Retinal pigment epithelial cell (primary cell): ENCODE data around the gene ATP6AP1.
"Not testable (repeated sequence)": the region's sequence is repeated elsewhere in the genome, so short reads cannot be mapped to it uniquely, and the experiment has no call there.

Experiments
- DNase-seq: peaks from one replicate; pipeline ENCODE4 v3.0.0-alpha.2; 2010; ENCODE audit warnings: low read depth
- H3K4me3 ChIP-seq: 2 replicates; pipeline ENCODE4 v1.5.1; 2011; ENCODE audit warnings: mild to moderate bottlenecking, low read length, control low read depth, moderate library complexity
- TF ChIP-seq, protein P1 (sequence below): conservative IDR thresholded peaks from 2 replicates; pipeline ENCODE4 v1.5.1; 2011; ENCODE audit warnings: low read depth, low read length, control low read depth, inconsistent platforms

Gene ATP6AP1

DNA sequence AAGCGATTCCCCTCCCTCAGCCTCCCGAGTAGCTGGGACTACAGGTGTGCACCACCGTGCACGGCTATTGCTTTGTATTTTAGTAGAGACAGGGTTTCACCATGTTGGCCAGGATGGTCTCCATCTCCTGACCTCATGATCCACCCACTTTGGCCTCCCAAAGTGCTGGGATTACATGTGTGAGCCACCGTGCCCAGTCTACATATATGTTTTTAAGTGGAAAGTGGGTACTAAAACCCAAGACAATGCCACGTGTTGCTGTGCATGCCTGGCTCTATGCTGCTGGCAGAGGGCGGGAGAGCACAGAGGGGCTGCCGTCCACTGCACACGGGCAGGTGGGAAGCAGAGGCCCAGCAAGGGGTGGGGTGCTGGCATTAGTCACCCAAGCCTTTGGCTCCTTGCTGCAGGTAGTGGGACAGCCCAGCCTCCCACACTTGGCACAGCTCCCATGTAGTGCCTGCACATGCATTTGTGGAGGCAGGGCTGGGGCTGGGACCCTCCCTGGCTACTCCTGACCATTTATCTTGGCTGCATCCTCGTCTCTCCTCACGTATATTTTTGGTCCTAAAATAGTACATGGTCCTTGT lies 45.9 kb upstream of the ATP6AP1 start:
- H3K4me3 ChIP-seq: no peak overlapping the region
- TF ChIP-seq, protein P1, sequence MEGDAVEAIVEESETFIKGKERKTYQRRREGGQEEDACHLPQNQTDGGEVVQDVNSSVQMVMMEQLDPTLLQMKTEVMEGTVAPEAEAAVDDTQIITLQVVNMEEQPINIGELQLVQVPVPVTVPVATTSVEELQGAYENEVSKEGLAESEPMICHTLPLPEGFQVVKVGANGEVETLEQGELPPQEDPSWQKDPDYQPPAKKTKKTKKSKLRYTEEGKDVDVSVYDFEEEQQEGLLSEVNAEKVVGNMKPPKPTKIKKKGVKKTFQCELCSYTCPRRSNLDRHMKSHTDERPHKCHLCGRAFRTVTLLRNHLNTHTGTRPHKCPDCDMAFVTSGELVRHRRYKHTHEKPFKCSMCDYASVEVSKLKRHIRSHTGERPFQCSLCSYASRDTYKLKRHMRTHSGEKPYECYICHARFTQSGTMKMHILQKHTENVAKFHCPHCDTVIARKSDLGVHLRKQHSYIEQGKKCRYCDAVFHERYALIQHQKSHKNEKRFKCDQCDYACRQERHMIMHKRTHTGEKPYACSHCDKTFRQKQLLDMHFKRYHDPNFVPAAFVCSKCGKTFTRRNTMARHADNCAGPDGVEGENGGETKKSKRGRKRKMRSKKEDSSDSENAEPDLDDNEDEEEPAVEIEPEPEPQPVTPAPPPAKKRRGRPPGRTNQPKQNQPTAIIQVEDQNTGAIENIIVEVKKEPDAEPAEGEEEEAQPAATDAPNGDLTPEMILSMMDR: no peak
- DNase-seq: no peak

DNA sequence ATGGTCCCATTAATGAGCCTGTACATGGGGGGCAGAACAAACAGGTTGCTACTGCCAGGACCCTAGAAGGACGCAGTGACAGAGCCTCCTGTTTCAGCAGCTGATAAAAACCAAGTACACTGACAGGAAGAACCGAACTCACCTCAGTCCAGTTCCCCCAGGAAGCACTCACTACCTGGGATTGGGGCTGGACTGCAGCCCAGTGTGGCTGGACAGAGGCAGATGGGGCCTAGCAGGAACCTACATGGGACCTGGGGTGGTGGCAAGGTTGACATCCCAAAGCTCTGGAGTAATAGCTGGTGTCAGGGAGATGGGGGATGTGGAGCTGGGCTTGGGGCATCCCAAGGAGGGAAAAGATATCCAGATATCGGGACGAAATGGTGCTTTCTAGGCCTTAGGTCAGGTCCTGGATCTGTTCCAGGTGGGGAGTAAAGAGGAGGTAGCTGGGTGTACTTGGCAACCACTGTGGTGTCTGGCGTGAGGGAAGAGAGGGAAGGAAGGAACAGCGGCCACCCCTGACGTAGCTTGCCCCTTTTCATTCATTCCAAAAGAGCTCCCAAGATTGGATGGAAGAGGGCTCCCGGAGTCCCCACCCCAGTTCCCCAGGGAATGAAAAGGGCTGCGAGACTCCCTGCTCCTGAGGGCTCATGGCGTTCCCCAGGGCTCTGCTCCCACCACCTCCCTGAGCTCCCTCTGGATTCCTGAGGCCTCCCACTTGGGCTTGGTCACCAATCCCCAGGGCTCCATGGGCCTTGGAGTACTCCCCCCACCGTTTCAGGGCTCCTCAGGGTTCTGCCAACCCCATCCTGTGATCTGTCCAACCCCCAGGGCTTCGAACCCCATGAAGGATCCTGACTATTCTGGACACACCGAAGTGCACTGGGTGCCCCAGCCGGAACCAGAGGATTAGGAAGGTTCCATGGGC lies 44.9 kb upstream of the ATP6AP1 start:
- TF ChIP-seq, protein P1: no peak
- H3K4me3 ChIP-seq: no peak overlapping the region
- DNase-seq: no peak

DNA sequence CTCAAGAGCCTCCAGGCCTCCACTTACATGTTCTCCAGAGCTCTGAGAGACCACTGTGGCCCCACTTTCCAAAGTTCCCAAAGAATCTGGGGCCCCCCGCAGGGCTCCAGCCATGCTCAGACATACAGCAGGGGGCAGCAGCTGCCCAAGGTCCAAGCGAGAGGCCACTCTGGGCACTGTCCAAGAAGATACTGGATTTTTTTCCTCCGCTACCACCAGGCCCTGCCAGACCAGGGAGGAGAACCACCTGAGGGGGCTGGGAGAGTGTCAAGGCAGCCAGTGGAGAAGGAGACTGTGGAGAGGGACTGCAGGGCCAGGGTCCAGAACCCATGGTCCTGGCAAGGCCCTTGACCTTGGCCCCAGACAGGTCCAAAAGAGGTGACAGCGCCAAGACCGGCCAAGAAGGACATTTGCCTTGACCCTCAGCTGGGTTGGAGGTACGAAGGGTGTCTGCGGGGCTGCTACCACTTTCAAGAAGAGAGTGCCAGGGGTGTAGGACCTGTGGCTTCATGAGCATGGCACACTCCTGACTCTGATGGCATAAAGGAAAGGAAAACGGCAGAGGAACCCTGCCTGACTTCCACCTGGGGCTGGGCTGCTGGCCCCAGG lies 44.1 kb upstream of the ATP6AP1 start:
- no peak overlapping the region for H3K4me3 ChIP-seq
- TF ChIP-seq, protein P1: peak; percentile 47
- DNase-seq: no peak

DNA sequence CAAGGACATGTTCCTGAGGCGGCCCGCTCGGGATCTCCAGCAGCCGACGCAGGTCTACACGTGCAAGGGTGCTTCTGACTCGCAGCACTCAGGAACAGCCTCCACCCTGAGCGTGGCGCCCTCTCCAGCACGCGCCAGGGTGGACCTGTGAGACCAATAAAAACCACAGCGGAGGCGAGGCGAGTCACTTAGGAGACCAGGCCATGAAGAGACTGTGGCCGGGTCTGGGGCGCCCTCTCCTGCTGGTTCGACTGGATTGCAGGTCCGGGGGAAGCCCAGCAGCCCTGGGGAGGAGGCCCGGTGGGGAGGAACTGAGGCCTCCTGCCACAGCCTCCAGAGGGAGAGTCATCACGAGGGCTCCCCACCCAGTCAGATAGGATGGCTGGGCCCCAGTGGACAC lies 40.4 kb upstream of the ATP6AP1 start:
- DNase-seq, H3K4me3 ChIP-seq: not testable (repeated sequence)

DNA sequence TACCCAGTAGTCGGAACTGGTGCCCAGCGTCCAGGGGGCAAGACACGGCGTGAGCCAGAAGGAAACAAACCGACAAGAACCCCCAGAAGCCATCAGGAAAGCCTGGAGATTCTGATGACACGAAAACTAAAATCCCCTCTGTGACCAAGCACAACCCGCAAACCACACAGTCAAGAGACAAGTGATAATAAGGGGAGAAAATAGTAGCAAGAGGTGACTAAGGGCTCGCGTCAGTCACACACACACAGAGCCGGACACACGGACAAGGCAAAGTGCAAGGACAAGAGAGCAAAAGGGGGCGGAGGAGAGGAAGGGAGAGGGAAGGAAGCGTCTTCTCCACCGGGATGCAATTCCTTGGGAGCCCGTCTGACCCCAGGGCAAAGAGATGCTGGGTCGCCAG lies 39.8 kb upstream of the ATP6AP1 start:
- not testable (repeated sequence) for H3K4me3 ChIP-seq, DNase-seq

DNA sequence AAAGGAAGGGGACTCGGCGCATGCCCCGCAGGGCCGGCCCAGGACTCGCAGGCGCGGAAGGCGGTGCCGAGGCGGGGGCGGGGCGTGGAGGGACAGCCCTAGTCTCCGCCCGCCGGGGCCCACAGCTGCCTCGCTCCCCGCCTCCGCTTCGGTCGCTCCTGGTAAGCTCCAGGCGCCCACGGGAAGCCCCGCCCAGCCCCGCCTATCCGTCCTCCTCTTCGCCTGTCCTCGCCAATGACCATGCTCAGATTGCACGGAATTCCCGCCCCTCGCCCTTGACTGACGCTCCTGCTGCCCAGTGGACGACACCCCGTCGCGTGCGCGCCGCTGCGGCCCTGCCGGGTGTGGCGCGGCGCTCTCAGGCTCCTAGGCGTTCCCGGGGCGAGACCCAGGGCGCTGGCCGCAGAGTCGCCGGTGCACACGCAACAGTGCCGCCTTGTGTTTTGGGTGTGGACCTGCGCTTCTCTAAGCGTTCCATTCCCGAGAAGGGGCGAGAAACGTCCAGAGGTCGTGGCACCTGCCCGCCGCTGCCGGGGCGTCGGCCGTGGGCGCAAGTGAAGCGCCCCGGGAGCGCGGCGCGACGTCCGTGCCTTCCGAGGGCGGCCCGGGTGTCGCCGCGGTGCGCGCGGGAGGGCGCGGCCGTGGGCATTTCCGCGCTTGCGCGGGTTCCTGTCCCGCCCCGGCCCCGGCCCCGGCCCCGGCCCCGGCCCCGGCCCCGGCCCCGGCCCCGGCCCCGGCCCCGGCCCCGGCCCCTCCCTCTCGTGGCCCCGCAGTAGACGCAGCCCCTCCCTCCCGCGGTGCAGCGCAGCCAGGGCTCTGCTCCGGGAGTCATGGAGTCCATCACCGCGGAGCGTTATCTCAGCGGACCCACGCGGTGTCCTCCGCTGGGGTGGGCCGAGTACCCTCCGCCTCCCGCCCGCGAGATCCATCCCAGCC lies 38.4 kb upstream of the ATP6AP1 start:
- DNase-seq, H3K4me3 ChIP-seq: not testable (repeated sequence)

DNA sequence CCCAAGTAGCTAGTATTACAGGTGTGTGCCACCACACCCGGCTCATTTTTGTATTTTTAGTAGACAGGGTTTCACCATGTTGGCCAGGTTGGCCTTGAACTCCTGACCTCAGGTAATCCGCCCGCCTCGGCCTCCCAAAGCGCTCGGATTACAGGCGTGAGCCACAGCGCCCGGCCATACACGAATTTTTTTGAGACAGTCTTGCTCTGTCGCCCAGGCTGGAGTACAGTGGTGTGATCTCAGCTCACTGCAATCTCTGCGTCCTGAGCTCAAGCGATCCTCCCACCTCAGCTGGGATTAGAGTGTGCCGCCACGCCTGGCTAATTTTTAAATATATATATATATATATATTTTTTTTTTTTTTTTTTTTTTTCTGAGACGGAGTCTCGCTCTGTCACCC lies 32.1 kb upstream of the ATP6AP1 start:
- not testable (repeated sequence) for H3K4me3 ChIP-seq, DNase-seq

DNA sequence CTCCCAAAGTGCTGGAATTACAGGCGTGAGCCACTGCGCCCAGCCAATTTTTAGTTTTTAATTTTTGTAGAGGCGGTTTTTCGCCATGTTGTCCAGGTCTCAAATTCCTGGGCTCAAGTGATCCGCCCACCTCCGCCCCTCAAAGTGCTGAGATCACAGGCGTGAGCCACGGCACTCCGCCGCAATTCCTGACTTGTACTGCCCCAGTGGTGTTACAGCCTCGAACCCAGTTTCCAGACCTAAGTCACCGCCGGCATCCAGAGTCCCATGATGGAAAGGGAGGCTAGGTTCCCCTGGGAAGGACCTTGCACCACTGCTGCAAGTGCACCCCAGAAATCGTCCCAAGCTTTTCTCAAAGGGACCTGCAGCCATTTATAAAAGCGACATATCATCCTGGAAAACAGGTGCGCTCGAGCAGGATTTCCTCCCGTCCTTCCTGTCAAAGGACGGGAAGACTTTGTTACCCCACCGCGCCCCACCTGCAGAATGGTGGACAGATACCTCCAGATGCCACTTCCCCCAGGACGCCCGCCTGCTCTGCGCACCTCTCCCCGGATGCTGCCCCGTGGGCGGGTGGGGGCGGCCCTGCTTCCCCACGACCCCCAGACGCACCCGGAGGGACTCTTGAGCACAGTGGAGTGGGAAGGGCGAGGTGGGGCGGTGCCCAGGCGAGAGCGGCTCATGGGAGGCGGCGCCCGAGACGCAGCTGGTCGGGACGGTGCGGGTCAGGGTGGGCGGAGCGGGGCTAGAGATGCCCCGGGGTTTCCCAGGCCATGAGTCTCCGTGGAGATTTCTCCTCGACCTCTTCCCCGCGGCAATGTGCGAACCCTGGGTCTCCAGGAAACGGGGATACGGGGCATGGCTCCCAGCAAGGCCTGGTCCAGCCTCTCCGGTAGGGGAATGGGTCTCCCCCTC lies 31.2 kb upstream of the ATP6AP1 start:
- DNase-seq: no peak
- TF ChIP-seq, protein P1: no peak

More for the DNA sequence above, 31.2 kb upstream of the ATP6AP1 start:
- peak overlapping the region; percentile 45 for H3K4me3 ChIP-seq
